ENCODE data around the gene ABHD8.

Gene ABHD8

DNA sequence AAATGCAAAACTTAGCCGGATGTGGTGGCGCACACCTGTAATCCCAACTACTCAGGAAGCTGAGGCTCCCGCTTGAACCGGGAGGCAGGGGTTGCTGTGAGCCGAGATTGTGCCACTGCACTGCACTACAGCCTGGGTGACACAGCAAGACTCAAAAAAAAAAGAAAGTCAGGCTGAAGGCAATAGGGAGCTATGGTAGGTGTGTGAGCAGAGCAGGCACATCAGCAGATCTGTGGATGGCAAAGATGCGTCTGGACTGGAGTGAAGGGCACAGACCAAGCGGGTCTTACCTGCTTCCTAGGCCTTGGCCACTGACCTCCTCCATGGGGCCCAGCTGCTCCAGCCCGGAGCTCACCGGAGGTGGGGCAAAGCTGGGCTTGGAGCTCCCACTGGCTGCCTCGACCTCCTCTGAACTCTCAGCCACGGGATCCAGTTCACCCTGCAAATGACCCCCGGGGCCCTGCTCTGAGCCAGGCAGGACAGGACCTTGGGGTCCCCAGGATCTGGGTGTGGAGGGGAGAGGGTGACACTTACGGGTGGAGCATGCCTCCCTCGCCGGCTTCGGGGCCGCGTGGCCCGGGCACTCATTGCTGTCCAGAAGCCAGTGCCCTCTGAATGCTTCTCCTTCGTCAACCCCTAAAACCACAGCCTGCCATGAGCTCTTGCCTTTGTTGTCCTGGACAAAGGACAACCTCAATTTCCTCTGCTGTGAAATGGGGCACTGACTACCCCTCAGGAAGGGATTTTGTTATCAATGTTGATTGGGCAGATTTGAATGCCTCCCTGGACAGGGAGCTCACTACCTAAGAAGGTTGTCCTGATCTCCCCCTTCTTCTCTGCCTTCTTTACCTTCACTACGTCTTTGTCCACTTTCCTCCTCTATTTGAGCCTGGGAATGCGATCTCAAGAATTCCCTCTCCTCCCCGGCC, 39.2 kb downstream of the ABHD8 start:
- no peak for DNase-seq

DNA sequence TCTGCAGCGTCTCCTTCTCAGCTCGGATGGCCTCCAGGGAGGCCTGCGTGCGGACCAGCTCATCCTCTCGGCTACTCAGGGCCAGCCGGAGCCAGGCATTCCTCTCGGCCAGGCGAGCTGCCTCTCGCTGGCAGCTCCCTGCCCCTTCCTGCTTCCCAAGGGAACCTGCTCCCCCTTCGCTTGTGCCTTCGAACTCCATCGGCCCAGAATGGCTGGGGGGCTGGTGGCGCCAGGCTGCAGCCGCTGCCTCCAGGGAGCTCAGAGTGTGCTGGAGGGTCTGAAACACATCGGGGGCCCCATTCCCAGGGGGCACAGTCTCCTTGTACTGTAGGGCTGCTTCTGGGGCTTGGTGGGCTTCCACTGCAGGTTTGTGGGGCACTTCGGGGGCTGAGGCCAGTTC, 40.7 kb downstream of the ABHD8 start:
- DNase-seq: no peak

DNA sequence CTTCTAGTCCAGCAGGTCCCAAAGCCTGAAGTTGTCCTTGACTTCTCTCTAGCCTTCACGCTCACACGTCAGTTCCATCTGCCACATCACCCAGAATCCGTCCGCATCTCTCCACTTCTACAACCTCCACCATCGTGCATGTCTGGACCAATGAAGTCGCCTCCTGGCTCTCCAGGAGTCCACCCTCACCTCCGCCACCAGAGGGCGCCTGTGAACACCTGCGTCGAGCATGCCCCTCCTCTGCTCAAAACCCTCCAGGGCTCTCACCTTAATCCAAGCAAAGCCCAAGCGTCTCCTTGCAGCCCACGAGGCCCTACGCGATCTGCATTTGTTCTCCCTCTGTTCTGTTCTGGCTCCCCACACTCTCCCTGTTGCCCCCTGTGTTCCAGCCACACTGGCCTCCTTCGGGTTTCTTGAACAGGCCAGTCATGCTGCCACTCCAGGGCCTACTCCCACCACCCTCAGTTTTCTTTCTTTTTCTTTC, 42.3 kb downstream of the ABHD8 start:
- peak; percentile 65 for DNase-seq

DNA sequence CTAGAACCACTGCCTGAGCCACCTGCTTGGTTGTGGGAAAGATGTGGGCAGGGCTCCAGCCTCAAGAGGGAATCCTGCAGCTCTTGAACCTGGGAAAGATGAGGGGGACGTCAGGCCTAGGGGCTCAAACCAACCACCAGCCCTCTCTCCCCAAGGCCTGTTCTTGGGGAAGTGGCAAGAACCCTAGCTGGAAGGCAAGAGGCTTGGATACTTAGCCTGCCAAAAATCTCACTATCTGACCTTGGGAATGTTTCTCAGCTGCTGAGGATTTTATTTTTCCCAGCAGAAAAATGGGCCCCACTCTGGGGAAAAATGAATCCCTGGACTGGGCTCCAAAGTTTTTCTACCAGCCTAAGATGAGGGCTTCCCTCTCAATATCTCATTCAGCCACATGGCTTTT, 43.3 kb downstream of the ABHD8 start:
- no peak for DNase-seq

DNA sequence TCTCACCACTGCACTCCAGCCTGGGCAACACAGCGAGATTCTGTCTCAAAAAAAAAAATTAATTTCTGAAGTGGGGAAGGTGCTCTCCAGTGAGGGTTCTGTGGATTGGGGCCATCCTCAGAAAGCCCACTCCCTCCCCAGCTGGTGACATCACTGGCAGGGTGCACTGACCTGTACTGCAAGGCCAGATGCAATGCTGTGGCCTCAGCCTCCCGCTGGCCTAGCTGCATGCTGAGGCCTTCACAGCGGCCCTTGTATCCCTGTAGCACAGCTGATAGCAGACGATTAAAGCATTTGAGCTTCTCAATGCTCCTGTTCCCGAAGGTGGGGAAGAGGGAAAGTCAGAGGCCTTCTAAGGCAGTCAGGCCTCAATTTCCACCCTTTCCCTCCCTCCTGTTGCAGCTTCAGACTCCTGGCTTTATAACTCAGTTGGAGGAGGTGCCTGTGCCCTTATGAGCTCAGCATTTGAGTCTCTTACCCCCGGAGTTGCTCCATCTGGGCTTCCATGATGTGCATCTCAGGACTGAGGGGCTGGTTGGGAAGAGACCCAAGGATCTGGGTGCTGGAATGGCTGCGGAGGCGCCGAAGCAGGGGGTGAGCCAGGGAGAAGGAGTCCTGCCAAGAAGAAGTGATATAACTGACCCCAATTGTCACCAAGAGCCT, 44.0 kb downstream of the ABHD8 start:
- DNase-seq: no peak

DNA sequence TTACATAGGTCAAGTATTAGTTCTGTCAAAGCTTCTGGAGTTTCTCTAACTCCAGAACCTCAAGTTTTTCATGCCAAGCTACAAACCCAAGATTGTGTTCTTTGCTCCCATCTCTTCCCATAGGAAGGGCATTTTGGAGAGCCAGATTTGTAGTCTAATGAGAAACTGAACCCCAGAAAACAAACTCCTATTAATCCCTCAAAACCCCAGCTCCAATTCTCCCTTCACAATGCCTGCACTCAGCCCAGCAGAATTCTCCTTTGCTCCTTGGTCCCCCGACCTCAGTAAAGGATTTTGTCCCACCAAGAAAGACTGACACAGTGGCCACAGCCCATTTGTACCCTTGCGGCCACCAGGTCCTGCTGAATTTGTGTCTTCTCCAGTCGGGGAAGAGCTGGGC, 47.1 kb downstream of the ABHD8 start:
- no peak for DNase-seq

DNA sequence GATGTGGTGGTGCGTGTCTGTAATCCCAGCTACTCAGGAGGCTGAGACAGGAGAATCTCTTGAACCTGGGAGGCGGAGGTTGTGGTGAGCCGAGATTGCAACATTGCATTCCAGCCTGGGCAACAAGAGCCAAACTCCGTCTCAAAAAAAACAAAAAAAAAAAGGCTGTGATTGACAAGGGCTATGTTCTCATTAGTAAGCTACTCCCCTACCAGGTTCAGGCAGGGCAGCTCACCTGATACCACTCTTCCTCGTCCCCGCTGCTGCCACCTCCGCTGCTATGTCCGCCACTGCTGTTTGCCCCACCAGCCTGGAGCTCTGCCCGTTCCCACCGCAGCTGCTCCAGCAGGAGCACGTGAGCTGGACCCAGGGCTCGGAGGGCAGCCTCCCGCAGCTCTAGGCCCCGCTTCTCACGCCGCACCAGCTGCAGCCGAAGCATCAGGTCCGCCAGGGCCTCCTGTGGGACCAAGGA, 48.0 kb downstream of the ABHD8 start:
- no peak for DNase-seq

DNA sequence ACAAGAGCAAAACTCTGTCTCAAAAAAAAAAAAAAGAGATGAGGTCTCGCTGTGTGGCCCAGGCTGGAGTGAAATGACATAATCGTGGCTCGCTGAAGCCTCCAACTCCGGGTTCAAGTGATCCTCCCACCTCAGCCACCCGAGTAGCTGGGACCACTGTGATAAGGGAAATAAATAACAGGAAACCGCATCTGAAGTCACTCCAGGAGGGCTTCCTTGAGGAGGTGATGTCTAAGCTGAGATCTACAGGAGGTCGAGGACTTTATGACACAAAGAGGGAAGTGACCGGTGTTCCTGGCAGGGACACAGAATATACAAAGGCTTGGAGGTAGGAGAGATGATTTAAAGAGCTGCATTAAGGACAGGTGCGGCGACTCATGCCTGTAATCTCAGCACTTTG, 48.6 kb downstream of the ABHD8 start:
- DNase-seq: no peak

DNA sequence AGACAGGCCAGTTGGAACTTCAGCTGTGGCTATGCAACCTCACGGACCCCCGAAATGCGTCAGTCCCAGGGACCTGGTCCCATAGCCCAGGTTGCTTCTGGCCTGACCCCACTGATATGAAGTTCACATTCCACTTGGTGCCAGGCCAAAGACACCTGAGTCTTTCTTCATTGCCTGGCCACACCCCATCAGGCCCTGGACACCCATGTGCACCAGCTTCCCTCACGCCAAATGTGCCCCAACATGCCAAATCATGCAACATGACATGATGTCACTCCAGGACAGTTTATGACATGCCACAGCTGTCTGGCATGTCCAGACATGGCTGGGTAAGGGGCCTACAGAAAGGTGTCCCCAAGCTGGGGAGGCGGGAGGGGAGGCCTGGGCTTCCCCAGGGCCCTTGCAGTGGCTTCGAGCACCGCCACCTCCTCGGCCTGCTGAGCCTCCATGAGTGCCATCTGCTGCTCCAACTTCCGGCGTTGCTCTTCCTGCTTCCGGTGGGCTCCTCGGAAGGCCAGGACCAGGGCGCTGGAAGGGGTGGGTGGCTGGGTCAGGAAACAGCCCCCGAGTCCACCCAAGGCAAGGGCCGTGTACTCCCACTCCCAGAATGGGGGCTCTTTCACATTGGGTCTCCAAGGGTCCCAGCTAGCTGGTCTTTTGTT, 53.2 kb downstream of the ABHD8 start:
- DNase-seq: no peak

DNA sequence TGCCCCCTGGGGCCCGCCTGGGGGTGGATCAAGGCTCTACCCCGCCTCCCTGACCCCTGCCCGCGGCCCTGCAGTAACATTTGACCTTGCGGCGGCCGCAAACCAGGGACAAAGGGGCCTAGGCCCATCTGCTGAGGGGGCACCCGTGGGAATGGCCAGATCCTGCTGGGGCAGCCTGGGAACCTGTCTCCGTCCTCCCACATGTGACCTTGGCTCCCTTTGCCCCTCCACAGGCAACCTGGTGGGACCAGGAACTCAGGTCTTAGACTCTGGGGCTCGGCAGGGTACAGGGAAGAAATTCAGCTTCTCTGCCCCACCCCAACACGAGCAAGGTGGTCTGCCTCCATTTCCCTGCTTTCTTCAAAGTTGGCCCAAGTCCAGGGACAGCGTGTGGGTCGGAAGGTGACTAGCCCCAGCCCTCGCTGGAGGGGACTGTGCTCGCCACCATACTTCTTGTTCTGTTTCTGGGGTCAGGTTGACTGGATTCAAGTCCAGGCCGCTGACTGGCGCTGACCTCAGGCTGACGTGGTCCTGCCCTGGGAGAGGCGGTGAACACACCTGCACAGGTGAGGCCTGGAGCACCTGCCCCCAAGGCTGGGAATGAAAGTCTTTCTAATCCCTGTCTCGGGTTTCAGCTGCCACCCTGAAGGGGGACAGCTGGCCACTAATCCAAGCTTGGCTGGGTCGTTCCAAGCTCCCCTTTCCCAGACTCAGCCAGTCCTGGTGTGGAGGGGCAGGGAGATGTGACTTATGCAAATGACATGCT, 55.0 kb downstream of the ABHD8 start:
- DNase-seq: no peak

DNA sequence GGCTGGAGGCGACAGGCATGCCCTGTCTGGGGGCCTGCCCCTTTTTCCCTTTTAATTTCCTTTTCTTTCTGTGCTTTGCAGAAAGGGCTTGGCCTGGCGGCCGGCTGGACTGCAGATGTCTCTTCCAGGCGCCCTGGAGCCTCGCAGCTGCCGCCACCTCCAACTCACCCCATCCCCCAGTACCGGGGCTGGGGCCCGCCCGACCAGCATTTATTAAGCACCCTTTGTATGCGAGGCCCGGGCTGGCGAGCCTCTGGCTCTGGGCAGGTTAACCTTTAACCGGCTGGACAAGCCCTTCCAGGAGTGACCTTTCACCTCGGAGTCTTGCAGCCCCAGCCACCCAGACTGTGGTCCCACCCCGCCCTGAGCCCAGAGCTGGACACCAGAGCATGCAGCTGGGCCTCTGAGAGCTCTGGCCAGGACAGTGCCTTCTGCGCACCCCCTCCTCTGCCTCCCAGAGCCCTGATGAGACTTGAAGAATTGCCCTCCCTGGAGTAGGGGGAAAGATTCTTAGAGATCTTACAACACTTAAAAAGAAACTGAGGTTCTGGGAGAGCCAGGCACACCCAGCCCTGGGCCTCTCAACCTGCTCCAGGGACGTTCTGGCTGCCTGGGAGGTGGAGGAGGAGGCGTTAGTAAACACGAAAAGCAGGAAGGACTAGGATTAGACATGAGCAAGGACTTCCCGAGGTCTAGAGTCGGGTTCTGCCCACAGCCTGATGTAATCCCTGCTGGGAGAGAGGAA, 56.4 kb downstream of the ABHD8 start:
- DNase-seq: no peak

DNA sequence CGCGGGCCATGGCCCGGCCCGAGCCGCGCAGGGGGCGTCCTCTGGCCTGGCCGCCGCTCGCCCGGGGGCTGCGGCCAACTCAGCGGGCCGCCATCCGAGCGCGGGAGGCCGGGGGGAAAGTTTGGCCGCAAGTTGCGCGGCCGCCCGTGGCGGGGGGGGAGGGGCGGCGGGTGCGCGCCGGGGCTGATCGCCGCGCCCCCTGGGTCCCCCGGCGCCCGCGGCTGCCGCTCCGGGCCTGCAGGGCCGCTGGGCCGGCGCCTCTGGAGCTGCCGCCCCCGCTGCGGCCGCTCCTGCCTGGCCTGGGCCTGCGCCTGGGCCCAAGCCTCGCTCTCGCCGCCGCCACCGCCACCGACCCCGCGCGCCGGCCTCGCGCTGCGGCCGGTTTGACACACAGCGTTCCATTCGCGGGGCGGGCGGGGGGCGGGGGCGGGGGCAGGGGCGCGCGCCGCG, 57.7 kb downstream of the ABHD8 start, which contains the start of gene NR2F6:
Gene NR2F6, minus strand, starts transcription at position 385 of the 450 bp plus-strand sequence. CDS start 699 bp downstream, outside the sequence.
- no peak for DNase-seq

DNA sequence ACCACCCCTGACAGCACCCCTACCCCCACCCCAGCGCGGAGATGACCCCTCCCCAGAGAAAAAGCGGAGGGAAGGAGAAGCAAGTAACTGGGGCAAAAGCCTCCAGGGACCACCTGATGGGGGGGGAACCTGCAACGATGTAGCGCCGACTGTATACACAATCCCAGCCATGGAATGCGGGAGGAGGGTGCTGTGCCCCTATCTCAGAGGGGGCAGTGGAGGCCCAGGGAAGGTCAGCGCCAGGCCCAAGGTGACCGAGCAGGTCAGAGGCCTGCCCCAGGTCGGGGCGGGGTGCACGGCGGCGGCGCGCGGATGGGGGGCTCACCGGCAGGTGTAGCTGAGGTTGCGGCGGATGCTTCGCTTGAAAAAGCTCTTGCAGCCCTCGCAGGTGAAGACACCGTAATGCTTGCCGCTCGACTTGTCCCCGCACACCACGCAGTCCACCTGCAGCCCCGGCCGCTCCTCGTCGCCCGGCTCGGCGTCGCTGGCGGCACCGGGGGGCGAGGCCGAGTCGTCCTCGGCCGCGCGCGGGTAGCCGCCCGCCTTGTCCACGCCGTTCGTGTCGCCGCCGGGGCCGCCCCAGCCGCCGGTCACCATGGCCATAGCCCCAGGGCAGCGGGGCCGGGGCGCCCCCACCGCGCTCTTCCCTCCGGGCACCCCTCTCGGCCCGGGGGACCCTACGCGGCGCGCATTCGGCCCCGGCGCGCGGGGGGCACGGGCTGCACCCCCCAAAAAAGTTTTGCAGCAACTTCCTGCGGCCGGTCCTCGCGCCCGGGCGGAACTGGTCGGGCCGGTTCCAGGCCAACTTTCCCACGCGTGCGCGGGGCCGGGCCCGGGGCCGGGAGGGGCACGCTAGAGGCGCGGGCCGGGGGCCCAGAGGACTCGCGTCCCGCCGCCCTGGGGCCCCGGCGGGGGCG, 58.3 kb downstream of the ABHD8 start:
- no peak for DNase-seq

DNA sequence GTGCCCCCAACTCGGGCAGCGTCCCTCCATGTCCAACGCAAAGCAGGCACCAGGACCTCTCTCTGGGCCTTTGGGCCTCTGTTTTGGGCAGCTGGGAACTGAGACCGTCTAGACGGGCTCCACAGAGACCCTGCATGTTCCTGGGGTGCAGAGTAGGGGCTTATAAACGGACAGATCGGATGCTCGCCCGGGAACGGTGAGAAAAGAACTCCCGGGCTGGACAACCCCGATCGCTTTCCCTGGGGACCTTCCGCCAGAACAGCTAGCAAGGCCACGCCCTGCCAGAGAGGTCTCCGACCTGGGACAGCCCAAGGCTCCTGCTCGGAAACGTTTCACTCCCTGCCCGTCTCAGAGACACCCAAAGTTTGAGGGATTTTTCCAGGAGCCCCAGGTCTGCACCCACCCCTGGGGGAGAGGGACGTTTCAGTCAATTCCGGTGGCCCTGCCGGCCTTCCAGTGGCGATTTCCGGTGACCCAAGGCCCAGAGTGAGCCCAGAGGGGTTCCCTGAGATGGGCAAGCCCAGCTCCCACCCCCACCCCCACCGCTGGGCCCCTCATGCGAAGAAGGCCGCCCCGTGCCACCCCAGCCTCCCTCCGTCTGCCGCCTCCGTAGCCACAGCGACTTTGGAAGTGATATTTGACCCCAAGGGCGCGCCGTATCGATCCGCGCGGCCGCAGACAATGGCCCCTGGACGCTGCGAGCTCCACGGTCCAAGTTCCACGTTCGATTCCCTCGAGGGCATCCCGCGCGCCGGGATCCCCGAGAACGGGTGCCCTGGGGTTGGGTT, 59.2 kb downstream of the ABHD8 start:
- no peak for DNase-seq

DNA sequence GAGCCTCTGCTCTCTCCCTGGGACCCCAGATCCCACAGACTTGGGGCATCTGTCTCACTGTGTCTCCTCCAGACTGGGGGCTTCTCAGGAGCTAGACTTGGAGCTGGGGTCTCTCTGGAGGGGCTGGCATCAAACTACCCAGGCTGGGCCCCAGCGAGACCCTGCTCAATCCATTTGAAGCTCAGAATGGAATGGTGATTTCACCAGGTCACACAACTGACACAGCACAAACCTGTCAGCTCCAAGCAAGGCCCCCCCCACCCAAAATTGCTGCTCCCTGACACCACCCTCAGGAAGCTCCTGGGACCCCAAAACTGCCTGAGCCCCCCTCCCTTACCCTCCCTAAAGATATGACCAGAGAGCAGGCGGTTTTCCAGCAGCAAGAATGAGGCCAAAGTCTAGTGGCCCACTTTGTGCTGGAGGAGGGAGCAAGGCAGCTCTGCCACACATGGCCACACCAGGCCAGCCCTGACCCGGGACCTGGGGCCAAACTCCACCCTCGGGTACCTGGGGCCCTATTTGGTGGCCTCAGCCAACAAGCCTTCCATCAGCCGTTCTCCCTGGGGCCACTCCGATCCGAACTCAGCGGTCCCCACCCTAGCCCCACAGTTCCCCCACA, 59.9 kb downstream of the ABHD8 start:
- DNase-seq: no peak

DNA sequence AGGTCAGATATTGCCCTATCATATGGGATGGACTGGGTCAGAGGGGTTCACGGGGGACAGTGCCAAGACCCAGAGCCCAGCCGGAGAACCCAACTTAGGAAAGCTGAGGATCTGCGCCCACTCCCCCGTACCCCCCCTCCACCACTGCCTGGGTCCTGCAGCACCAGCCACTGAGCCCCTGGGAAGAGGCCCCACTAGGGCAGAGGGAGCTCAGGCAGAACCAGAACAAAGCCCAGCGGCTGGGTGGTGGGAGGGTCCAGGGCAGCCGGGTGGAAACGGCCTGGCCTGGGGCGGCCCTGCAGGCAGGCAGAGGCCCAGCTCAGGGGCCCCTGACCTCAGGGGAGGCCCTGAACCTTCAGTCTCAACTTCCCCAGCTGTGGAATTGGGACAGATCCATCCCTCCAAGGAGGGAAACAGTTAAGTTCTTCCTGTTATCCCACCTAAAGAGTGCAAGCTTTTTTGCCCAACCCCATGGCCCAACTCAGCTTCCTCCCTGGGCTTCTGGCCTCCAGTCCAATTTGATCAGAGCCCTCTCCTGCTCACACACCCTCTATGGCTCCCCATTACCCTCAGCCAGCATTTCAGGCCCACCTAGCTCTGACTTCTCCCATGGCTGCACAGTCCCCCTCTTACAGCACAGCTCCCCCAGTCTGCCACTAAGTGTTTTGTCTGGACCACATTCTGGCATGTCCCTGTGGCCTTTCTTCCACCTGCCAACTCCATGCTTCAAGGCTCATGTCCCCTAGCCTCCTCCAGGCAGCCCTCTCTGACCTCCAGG, 60.6 kb downstream of the ABHD8 start:
- DNase-seq: no peak
